ENCODE data around the gene DNAJC27.
"Not testable (repeated sequence)": the region's sequence is repeated elsewhere in the genome, so short reads cannot be mapped to it uniquely, and the experiment has no call there.

DNA sequence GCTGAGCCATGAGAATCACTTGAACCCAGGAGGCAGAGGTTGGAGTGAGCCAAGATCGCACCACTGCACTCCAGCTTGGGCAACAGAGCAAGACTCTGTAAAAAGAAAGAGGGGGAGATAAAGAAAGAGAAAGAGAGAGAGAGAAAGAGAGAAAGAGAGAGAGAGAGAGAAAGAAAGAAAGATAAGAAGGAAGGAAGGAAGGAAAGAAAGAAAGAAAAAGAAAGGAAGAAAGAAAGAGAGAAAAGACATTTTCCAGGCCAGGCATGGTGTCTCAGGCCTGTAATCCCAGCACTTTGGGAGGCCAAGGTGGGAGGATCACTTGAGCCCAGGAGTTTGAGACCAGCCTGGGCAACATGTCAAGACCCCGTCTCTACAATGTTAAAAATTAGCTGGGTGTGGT is 39.6 kb upstream of the DNAJC27 start:
- not testable (repeated sequence) for TF ChIP-seq POLR2AphosphoS5 (IDR thresholded peaks at IDR 0.05); POLR2A (IDR thresholded peaks at IDR 0.05); EP300 (IDR thresholded peaks at IDR 0.05; ENCODE audit: low read depth)
- TF ChIP-seq, protein P1, sequence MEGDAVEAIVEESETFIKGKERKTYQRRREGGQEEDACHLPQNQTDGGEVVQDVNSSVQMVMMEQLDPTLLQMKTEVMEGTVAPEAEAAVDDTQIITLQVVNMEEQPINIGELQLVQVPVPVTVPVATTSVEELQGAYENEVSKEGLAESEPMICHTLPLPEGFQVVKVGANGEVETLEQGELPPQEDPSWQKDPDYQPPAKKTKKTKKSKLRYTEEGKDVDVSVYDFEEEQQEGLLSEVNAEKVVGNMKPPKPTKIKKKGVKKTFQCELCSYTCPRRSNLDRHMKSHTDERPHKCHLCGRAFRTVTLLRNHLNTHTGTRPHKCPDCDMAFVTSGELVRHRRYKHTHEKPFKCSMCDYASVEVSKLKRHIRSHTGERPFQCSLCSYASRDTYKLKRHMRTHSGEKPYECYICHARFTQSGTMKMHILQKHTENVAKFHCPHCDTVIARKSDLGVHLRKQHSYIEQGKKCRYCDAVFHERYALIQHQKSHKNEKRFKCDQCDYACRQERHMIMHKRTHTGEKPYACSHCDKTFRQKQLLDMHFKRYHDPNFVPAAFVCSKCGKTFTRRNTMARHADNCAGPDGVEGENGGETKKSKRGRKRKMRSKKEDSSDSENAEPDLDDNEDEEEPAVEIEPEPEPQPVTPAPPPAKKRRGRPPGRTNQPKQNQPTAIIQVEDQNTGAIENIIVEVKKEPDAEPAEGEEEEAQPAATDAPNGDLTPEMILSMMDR (IDR thresholded peaks at IDR 0.05): not testable (repeated sequence)

Data from transverse colon (tissue), 4 donors.